K562 (cell line): Measurements from ENCODE around the gene CLCNKA. TPM values are rescaled to one million over a fixed set of nuclear protein-coding genes. Genes with fewer than 3 reads are reported as not detected.

ENCODE experiments used
- COPS2 ChIP-seq: fragments of 450-650 bp; conservative IDR thresholded peaks from 2 replicates; pipeline ENCODE4 v1.6.1; 2016; ENCODE audit warnings: mild to moderate bottlenecking, moderate library complexity
- CREB3 ChIP-seq: fragments of 450-650 bp; conservative IDR thresholded peaks from 2 replicates; pipeline ENCODE4 v1.6.1; 2016; ENCODE audit warnings: missing genetic modification characterization, low read depth, mild to moderate bottlenecking, missing compliant biosample characterization, moderate library complexity
- CREB5 ChIP-seq: fragments of 250-450 bp; sonication (Bioruptor Pico); IDR thresholded peaks from 2 replicates; pipeline ENCODE4 v1.5.0; 2020; ENCODE audit warnings: mild to moderate bottlenecking
- DMBX1 ChIP-seq: fragments of 250-450 bp; sonication (Bioruptor Pico); IDR thresholded peaks from 2 replicates; pipeline ENCODE4 v1.8.0; 2022; ENCODE audit warnings: inconsistent platforms, mild to moderate bottlenecking, moderate library complexity, borderline replicate concordance
- ELF1 ChIP-seq: fragments of 200-800 bp; sonication (Bioruptor generic); IDR thresholded peaks from 2 replicates; pipeline ENCODE4 v1.6.1; 2016; ENCODE audit warnings: missing genetic modification characterization, missing compliant biosample characterization
- EZH2 ChIP-seq: IDR thresholded peaks from 2 replicates; pipeline ENCODE4 v1.6.1; 2012; ENCODE audit warnings: low read depth, mild to moderate bottlenecking, inconsistent platforms, low read length, borderline replicate concordance
- FOSL1 ChIP-seq: fragments of 200-800 bp; sonication (Bioruptor generic); conservative IDR thresholded peaks from 2 replicates; pipeline ENCODE4 v1.6.1; 2016; ENCODE audit warnings: missing genetic modification characterization, missing compliant biosample characterization
- FOXK1 ChIP-seq: sonication (generic); formaldehyde crosslinking; IDR thresholded peaks from 2 replicates; pipeline ENCODE4 v1.8.0; 2022; ENCODE audit warnings: missing genetic modification reagents, mild to moderate bottlenecking, borderline replicate concordance
- HIVEP1 ChIP-seq: fragments of 250-450 bp; sonication (Bioruptor Pico); IDR thresholded peaks from 2 replicates; pipeline ENCODE4 v1.4.0; 2020; ENCODE audit warnings: mild to moderate bottlenecking
- KDM5B ChIP-seq: fragments of 200-600 bp; sonication (generic); IDR thresholded peaks from 2 replicates; pipeline ENCODE4 v1.6.1; 2012; ENCODE audit warnings: low read depth, mild to moderate bottlenecking, moderate library complexity, low read length, control low read depth, inconsistent platforms; ENCODE audit not compliant: insufficient replicate concordance
- NBN ChIP-seq: fragments of 450-650 bp; IDR thresholded peaks from 2 replicates; pipeline ENCODE4 v1.6.1; 2016; ENCODE audit warnings: low read depth, mild to moderate bottlenecking
- NCOR1 ChIP-seq: fragments of 450-650 bp; IDR thresholded peaks from 2 replicates; pipeline ENCODE4 v1.6.1; 2016; ENCODE audit warnings: mild to moderate bottlenecking, moderate library complexity
- NFXL1 ChIP-seq: fragments of 450-650 bp; formaldehyde crosslinking; IDR thresholded peaks from 2 replicates; pipeline ENCODE4 v1.4.0; 2021; ENCODE audit warnings: mild to moderate bottlenecking
- PCBP1 ChIP-seq: fragments of 200-400 bp; formaldehyde crosslinking; IDR thresholded peaks from 2 replicates; pipeline ENCODE4 v1.6.1; 2018; ENCODE audit warnings: mild to moderate bottlenecking, low read depth, low read length; ENCODE audit not compliant: poor library complexity, severe bottlenecking
- TAF1 ChIP-seq: IDR thresholded peaks from 2 replicates; pipeline ENCODE4 v1.6.1; 2011; ENCODE audit warnings: mild to moderate bottlenecking, low read length, moderate library complexity; ENCODE audit not compliant: insufficient read depth, control insufficient read depth, severe bottlenecking; ENCODE audit errors: extremely low read depth
- THRB ChIP-seq: fragments of 450-650 bp; formaldehyde crosslinking; conservative IDR thresholded peaks from 2 replicates; pipeline ENCODE4 v1.4.0; 2022; ENCODE audit warnings: mild to moderate bottlenecking, missing genetic modification characterization
- ZFP1 ChIP-seq: fragments of 450-650 bp; formaldehyde crosslinking; IDR thresholded peaks from 2 replicates; pipeline ENCODE4 v1.4.0; 2020; ENCODE audit warnings: mild to moderate bottlenecking, mixed read lengths
- ZFX ChIP-seq: sonication (generic); formaldehyde crosslinking; IDR thresholded peaks from 2 replicates; pipeline ENCODE4 v1.8.0; 2022; ENCODE audit warnings: mild to moderate bottlenecking, missing genetic modification reagents, moderate library complexity
- ZNF165 ChIP-seq: fragments of 250-450 bp; sonication (Bioruptor Pico); IDR thresholded peaks from 2 replicates; pipeline ENCODE4 v1.4.0; 2020; ENCODE audit warnings: borderline replicate concordance
- ZNF57 ChIP-seq: fragments of 450-650 bp; formaldehyde crosslinking; IDR thresholded peaks from 2 replicates; pipeline ENCODE4 v1.4.0; 2020; ENCODE audit warnings: mild to moderate bottlenecking, moderate library complexity
- ZNF696 ChIP-seq: fragments of 250-450 bp; sonication (Bioruptor Pico); conservative IDR thresholded peaks from 2 replicates; pipeline ENCODE4 v1.4.0; 2020; ENCODE audit warnings: mild to moderate bottlenecking, moderate library complexity
- ZNF740 ChIP-seq, 3 experiments: fragments of 200-800 bp in 1 of 3; sonication (Bioruptor generic) in 1 of 3; sonication (generic) in 1 of 3; formaldehyde crosslinking in 1 of 3; IDR thresholded peaks; 2 replicates each; pipeline versions ENCODE4 v1.6.1 to v1.8.0; 2016 to 2022; ENCODE audit warnings: mild to moderate bottlenecking in 2 of 3, missing compliant biosample characterization in 2 of 3, missing genetic modification characterization in 2 of 3, missing genetic modification reagents in 1 of 3
- ZNF785 ChIP-seq: fragments of 250-450 bp; sonication (Bioruptor Pico); IDR thresholded peaks from 2 replicates; pipeline ENCODE4 v1.4.0; 2020; ENCODE audit warnings: mild to moderate bottlenecking
- polyA plus RNA-seq, 8 experiments: library from polyadenylated mRNA; depleted of rRNA in 4 of 8; stranded (reverse) in 5 of 8; unstranded in 3 of 8; fragments of >200 nt; fragmentation: Nextera tagmentation in 2 of 8; fragmentation: Illumina TruSeq in 1 of 8; extraction: Ambion mirVana in 2 of 8; extraction: Trizol in 1 of 8; gene quantifications; 2 replicates each; pipeline versions ENCODE4 v1.2.1 to v1.2.3, GENCODE V29; 2011 to 2014; ENCODE audit warnings: inconsistent platforms in 1 of 8, missing spikeins in 1 of 8
- total RNA-seq, 7 experiments: library from RNA; depleted of rRNA in 6 of 7; stranded (reverse); fragments of >200 nt in 6 of 7; fragmentation: Illumina TruSeq in 2 of 7; extraction: Trizol in 2 of 7; gene quantifications; 2 replicates each; pipeline versions ENCODE4 v1.2.1 to v1.2.3, GENCODE V29; 2011 to 2021; ENCODE audit warnings: low replicate concordance in 1 of 7

The CLCNKA gene
- total and polyA plus RNA-seq, 9 of the 15 experiments (the other 6 are each of a cell fraction or from before 2014, with no cell fraction given) = 0.03 to 0.37 (median 0.10) TPM; not detected in 3

DNA sequence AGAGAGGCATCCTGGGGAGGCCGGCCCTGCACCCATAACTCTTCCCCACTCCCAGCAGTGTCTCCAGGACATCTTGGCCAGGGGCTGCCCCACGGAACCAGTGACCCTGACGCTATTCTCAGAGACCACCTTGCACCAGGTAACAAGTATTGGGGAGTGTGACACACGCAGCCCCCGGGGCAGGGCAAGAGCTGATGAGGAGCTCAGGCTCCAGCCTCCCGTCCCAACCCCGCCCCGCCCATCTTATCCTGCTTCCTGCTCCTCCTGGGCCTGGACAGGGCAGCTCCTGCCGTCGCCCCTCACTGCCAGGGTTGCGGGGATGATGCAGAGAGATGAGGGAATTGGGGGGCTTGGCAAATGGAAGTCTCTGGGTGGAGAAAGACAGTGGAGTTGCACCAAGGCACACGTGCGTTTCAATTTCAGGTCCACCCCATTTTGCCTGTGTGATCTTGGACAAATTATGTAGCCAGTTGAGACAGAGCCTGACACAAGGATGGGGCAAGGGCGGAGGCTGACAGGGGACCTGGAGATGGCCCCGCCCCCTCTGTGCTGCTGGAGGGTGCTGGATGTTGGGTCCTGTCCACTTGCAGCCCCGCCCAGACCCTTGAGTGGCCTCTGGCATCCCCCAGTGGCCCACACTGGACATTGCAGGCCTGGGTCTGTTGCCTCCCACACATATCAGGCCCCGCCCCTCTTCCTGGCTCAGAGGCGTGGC lies 10.7 kb downstream of the CLCNKA start (continued):
- TF ChIP-seq NBN (no peak; the same call in 1 of the 2 replicates), FOXK1 (CRISPR knock-in tag) (no peak), ZNF165 (no peak), COPS2 (no peak), ZFX (CRISPR knock-in tag) (no peak), CREB5 (CRISPR knock-in tag) (no peak), ELF1 (no peak), NCOR1 (no peak), PCBP1 (no peak), CREB3 (tag) (no peak), DMBX1 (CRISPR knock-in tag) (no peak), ZNF696 (CRISPR knock-in tag) (no peak), EZH2 (no peak), ZFP1 (no peak), KDM5B (no peak), THRB (no peak), HIVEP1 (CRISPR knock-in tag) (no peak), ZNF740 (CRISPR knock-in tag; IDR thresholded peaks at IDR 0.05) (no peak), ZNF740 (tag; IDR thresholded peaks at IDR 0.05) (no peak), ZNF785 (no peak), ZNF57 (CRISPR knock-in tag) (no peak), FOSL1 (tag) (no peak), TAF1 (no peak), NFXL1 (CRISPR knock-in tag) (no peak)
